Activated B cell treated with CpG ODN at 0.5 μM for 24 hours (primary cell): Measurements from ENCODE around the gene MYCN. TPM values are rescaled to one million over a fixed set of nuclear protein-coding genes. Genes with fewer than 3 reads are reported as not detected.

Experiments used
- ATAC-seq: fragments of 200-7000 bp; cut with Tn5 transposase; one replicate; pipeline ENCODE4 v1.10.0; 2021; ENCODE audit warnings: low read depth, mild to moderate bottlenecking, moderate library complexity
- CTCF ChIA-PET: fragments of 350-600 bp; sonication (Branson Sonifier 250); formaldehyde crosslinking; loops from one replicate; lab custom pipeline; 2021; ENCODE audit warnings: antibody characterized with exemption; lab: Charles Lee
- POLR2A ChIA-PET: fragments of 350-600 bp; sonication (Branson Sonifier 250); formaldehyde crosslinking; loops from one replicate; lab custom pipeline; 2021; ENCODE audit warnings: antibody characterized with exemption; lab: Charles Lee
- DNase-seq: peaks from one replicate; pipeline ENCODE4 v3.0.0; 2022
- H3K27ac Mint-ChIP-seq: one replicate; pipeline ENCODE4 v1.8.0; 2020; ENCODE audit warnings: mixed read lengths
- H3K27me3 Mint-ChIP-seq: one replicate; pipeline ENCODE4 v1.8.0; 2021; ENCODE audit warnings: mixed read lengths
- H3K36me3 Mint-ChIP-seq: one replicate; pipeline ENCODE4 v1.8.0; 2021; ENCODE audit warnings: low read depth, mixed read lengths
- H3K4me1 Mint-ChIP-seq: one replicate; pipeline ENCODE4 v1.8.0; 2021; ENCODE audit warnings: mixed read lengths
- H3K4me3 Mint-ChIP-seq: one replicate; pipeline ENCODE4 v1.8.0; 2020; ENCODE audit warnings: mild to moderate bottlenecking, mixed read lengths
- H3K9me3 Mint-ChIP-seq: one replicate; pipeline ENCODE4 v1.8.0; 2020; ENCODE audit warnings: mixed read lengths
- CTCF ChIP-seq: fragments of 200-600 bp; IDR thresholded peaks from one replicate; pipeline ENCODE4 v1.8.0; 2022; ENCODE audit warnings: antibody characterized with exemption, mild to moderate bottlenecking
- intact Hi-C: fragments of 100-400 bp; cut with micrococcal nuclease; formaldehyde crosslinking; loops from one replicate; pipeline ENCODE4 v1.15.1; 2024
- total RNA-seq: library from RNA; stranded (reverse); gene quantifications from 2 replicates; pipeline ENCODE4 v1.2.3, GENCODE V29; 2022

The MYCN gene
- total RNA-seq, 1 donor from 2014 or later, result not detected

DNA sequence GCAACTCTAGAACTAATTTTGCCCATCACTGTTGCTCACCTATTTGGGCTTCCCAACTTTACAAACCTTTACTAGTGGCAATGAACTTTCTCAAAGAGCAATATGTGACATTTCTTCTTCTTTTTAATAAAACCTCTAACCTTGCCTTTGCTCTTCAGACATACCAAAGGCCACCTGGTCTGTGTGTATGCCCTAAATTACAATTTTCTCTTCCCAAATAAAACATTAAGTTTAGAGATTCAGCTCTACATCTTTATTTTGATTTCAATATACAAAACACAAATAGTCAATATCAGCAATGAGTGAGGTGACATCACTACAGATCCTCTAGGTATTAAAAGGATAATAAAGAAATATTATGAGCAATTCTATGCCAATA is 35.1 kb upstream of the MYCN start:
- intact Hi-C loops, result no loop called here
- no peak for ATAC-seq
- Mint-ChIP-seq H3K27ac (no peak overlapping the region), H3K36me3 (no peaks in the 10 kb centered on the region), H3K4me3 (no peak overlapping the region), H3K4me1 (no peaks in the 10 kb centered on the region), H3K27me3 (peaks cover 5% of the 10 kb centered on the region), H3K9me3 (peaks cover 3% of the 10 kb centered on the region)
- no peak for DNase-seq
- POLR2A ChIA-PET, result no interaction called here
- TF ChIP-seq CTCF, result no peak
- CTCF ChIA-PET, result no interaction called here

- Mint-ChIP-seq H3K36me3 (no peaks in the 10 kb centered on the region), H3K4me3 (no peak overlapping the region), H3K4me1 (no peaks in the 10 kb centered on the region), H3K27ac (no peak overlapping the region), H3K27me3 (peaks cover 5% of the 10 kb centered on the region), H3K9me3 (peaks cover 3% of the 10 kb centered on the region)
- DNase-seq, result no peak
- intact Hi-C loops, result no loop called here
- TF ChIP-seq CTCF, result no peak
- ChIA-PET POLR2A (no interaction called here), CTCF (no interaction called here)
- ATAC-seq, result no peak
Measured at GRCh38 chr2:15905986-15906491, 34.3 kb upstream of the MYCN start.

- H3K4me1 Mint-ChIP-seq, result no peaks in the 10 kb centered on the region
- peaks cover 5% of the 10 kb centered on the region for H3K27me3 Mint-ChIP-seq
- no peak overlapping the region for H3K4me3 Mint-ChIP-seq
- H3K9me3 Mint-ChIP-seq, result no peaks in the 10 kb centered on the region
- no peak overlapping the region for H3K27ac Mint-ChIP-seq
- ATAC-seq (no peak), DNase-seq (no peak)
- intact Hi-C loops, result no loop called here
- CTCF ChIA-PET, result no interaction called here
- no peaks in the 10 kb centered on the region for H3K36me3 Mint-ChIP-seq
- POLR2A ChIA-PET, result no interaction called here
- no peak for TF ChIP-seq CTCF
Measured at GRCh38 chr2:15906778-15907177, 33.6 kb upstream of the MYCN start.

DNA sequence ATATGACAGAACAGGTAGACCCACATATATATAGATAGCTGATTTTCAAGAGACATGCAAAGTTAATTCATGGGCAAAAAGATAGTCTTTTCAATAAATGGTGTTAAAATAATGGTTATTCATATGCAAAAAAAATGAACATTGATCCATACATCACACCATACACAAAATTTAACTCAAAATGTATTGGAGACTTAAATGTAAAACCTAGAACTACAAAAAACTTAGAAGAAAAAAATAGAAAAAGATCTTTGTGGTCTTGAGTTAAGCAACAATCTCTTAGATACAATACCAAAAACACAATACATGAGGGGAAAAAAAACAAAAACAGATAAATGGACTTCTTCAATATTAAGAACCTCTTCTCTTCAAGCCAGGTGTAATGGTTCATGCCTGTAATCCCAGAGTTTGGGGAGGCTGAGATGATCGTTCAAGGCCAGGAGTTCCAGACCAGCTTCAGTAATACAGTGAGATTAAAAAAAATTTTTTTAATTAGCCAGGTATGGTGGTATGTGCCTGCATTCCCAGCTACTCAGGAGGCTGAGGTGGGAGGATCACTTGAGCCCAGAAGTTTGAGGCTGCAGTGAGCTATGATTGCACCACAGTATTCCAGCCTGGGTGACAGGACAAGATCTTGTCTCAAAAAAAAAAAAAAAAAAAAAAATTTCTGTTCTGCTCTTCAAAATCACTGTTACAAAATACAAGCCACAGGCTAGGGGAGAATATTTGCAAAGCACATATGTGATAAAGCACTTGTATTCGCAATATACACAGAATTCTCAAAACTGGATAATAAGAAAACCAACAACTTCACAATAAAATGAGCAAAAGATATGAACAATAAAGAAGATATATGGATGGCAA is 32.7 kb upstream of the MYCN start:
- Mint-ChIP-seq H3K4me1 (no peaks in the 10 kb centered on the region), H3K27ac (no peak overlapping the region), H3K27me3 (peaks cover 5% of the 10 kb centered on the region), H3K4me3 (no peak overlapping the region), H3K9me3 (no peaks in the 10 kb centered on the region), H3K36me3 (no peaks in the 10 kb centered on the region)
- no peak for DNase-seq
- CTCF ChIA-PET, result no interaction called here
- intact Hi-C loops, result no loop called here
- POLR2A ChIA-PET, result no interaction called here
- ATAC-seq, result no peak
- TF ChIP-seq CTCF, result no peak

DNA sequence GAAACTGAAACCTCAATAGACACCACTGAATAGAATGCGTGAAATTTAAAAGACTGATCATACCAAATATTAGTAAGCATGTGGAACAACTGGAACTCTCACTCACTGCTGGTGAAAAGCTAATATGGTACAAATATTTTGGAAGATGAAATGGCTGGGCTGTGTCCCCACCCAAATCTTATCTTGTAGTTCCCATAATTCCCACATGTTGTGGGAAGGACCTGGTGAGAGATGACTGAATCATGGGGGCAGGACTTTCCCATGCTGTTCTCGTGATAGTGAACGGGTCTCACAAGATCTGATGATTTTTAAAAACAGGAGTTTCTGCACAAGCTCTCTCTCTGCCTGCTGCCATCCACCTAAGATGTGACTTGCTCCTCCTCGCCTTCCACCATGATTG is 32.0 kb upstream of the MYCN start:
- no peaks in the 10 kb centered on the region for H3K4me1 Mint-ChIP-seq
- ChIA-PET POLR2A (no interaction called here), CTCF (no interaction called here)
- TF ChIP-seq CTCF, result no peak
- H3K36me3 Mint-ChIP-seq, result no peaks in the 10 kb centered on the region
- peaks cover 5% of the 10 kb centered on the region for H3K27me3 Mint-ChIP-seq
- intact Hi-C loops, result no loop called here
- no peak overlapping the region for H3K4me3 Mint-ChIP-seq
- ATAC-seq (no peak), DNase-seq (no peak)
- no peaks in the 10 kb centered on the region for H3K9me3 Mint-ChIP-seq
- H3K27ac Mint-ChIP-seq, result no peak overlapping the region
